ENCODE measurements around the gene ZMIZ1.

ZMIZ1 gene

DNA sequence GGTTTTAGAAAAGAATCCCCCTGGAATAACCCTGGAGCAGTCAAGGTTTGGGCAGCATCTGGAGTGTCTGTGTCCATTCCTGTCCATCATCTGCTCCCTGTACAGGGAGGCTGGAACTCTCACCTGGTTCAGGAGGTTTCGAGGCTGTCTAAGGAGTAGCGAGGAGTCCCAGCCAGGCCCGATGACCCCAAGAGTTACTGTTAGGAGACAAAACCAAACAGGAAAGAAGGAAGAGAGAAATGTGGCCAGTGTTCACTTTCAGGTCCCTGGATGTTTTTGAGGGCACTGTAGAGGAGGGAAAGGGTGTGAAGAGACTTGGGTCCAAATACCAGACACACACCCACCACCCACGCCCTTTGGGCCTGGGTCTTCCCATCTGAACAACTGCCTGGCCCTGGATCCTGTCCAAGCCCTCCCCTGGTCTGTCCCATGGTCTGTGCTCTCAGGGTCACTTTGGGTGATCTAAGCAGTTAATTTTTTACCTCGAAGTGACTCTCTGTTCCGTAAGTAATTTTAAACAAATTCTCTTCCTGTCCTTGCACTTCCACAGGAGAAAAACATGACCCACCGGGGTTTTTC lies 117.1 kb downstream of the ZMIZ1 start:
- no peaks in the 10 kb centered on the region for H3K36me3 ChIP-seq
- H3K4me1 ChIP-seq (ENCODE audit: control insufficient read depth in 1 of 2, insufficient read depth in 1 of 2, low read depth in 1 of 2, low read length in 1 of 2), result peaks cover 7 to 9% of the 10 kb centered on the region in 2 experiments
- no peaks in the 10 kb centered on the region for H3K9me3 ChIP-seq
- no peaks in the 10 kb centered on the region for H3K27me3 ChIP-seq
- no peak overlapping the region for H3K4me3 ChIP-seq (ENCODE audit: low read depth in 1 of 2, low read length in 1 of 2)
- TF ChIP-seq CTCF (IDR thresholded peaks at IDR 0.05), result no peak
- no peak overlapping the region for H3K27ac ChIP-seq

DNA sequence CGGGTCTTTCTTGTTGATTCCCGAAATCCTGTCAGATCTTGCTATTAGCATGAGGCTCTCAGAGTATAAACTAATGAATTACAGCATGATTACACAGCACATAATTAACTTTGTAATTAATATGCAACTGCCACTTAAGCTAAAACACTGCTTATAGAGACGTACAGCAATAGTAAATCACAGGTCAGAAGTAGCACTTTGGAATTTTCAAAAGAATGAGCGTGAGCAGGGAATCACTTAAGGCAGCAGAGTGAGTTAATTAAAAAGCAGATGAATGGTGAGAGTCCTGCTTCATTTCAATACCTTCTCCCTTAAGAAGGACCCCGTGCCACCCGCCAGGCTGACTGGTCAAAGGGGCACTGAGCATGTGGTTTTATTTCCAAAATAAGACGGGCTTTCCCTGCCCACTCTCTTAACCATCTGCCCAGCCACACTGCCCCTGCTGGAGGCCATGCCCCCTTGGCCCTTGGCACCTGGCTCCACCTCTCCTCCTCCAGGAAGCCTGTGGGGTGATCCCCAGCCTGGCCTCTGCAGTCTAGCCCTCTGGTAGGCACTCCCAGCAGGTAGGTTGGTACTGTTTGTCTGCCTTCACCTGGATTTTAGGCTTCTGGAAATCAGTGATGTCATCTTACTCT lies 117.8 kb downstream of the ZMIZ1 start:
- peaks cover 7 to 9% of the 10 kb centered on the region in 2 experiments for H3K4me1 ChIP-seq (ENCODE audit: control insufficient read depth in 1 of 2, insufficient read depth in 1 of 2, low read depth in 1 of 2, low read length in 1 of 2)
- peak overlapping the region; percentile 45 for H3K27ac ChIP-seq
- H3K4me3 ChIP-seq (ENCODE audit: low read depth in 1 of 2, low read length in 1 of 2), result no peak overlapping the region
- H3K9me3 ChIP-seq, result no peaks in the 10 kb centered on the region
- no peak for TF ChIP-seq CTCF (IDR thresholded peaks at IDR 0.05)
- H3K27me3 ChIP-seq, result no peaks in the 10 kb centered on the region
- no peaks in the 10 kb centered on the region for H3K36me3 ChIP-seq

DNA sequence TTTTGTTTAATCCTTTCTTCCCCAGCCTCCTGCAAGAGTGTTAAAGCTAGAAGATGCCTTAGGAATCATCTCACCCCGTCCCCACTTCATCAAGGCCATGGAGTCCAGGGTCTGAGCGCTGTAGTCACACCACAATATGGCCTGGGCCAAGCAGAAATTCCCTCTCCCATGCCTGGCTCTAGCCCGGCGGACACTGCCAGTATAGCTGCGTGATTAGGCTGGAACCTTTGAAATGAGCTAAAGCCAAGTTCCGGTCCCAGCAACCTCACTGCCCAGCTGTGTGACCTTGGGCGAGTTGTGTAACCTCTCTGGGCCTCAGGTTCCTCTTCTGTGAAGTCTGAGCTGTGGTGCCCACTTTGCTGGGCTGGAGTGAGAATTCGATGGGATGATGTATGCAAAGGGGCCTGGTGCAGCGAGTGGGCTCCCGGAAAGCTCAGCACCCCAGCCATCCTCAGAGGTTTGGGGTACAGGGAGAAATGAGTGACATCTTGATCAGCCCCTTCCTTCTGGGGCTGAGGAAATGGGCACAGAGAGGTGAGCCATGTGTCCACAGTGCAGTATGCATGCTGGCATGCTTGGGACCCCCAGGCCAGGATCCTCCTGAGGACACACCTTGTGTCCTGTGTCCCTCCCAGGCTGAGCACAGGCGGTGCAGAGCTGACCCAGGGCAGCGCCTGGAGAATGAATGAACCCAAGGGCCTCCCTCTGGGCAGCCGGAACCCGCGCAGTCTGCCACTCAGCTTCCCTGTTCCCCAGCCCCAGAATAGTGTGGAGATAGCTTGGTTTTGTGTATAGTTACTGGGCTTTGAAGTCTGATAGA lies 118.6 kb downstream of the ZMIZ1 start:
- TF ChIP-seq CTCF (IDR thresholded peaks at IDR 0.05), result no peak
- Histone ChIP-seq H3K27me3 (no peaks in the 10 kb centered on the region), H3K4me1 (ENCODE audit: control insufficient read depth in 1 of 2, insufficient read depth in 1 of 2, low read depth in 1 of 2, low read length in 1 of 2) (peaks cover 7 to 9% of the 10 kb centered on the region in 2 experiments), H3K27ac (peak overlapping the region; percentile 45), H3K4me3 (ENCODE audit: low read depth in 1 of 2, low read length in 1 of 2) (no peak overlapping the region), H3K9me3 (no peaks in the 10 kb centered on the region), H3K36me3 (no peaks in the 10 kb centered on the region)

DNA sequence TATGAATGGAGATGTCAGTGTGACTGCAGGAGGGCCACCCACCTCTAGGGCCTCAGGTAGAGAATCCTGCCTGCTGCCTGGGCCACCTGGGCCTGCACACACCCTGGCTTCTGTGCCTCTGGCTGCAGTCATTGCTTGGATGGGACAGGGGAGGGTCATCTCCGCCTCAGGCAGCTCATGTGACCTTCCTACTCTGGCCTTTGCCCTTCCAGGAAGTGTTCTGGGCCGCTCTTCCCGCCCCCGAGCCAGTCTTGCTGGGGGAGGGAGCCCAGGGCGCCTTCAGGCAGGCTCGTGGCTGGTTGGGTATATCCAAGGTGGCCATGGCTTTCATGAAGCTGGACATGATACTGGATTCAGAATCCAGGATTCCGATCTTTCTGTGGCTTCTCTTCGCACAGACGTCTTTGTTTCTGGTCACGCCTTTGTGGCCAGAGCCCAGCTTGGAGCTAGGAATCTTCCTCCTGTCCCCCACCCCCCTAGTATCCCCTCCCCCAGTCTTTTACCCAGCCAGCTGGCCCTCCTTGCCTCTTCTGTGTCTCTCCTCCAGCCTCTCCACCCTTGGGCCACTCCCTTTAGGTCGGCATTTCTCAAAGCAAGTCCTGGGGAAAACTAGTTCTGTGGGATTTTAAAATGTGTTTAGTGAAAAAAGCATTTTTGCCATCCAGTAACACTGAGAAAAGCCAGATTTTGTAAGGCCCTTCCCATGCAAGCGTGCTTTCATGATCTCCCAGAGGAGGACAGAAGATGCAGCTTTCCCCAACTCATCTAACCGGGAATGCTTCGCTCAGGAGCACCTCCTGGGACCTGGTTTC lies 119.6 kb downstream of the ZMIZ1 start:
- H3K36me3 ChIP-seq, result no peaks in the 10 kb centered on the region
- no peak overlapping the region for H3K27ac ChIP-seq
- H3K4me1 ChIP-seq (ENCODE audit: control insufficient read depth in 1 of 2, insufficient read depth in 1 of 2, low read depth in 1 of 2, low read length in 1 of 2), result peaks cover 7 to 9% of the 10 kb centered on the region in 2 experiments
- TF ChIP-seq CTCF (IDR thresholded peaks at IDR 0.05), result no peak
- no peaks in the 10 kb centered on the region for H3K9me3 ChIP-seq
- no peaks in the 10 kb centered on the region for H3K27me3 ChIP-seq
- H3K4me3 ChIP-seq (ENCODE audit: low read depth in 1 of 2, low read length in 1 of 2), result no peak overlapping the region

- H3K27me3 ChIP-seq, result no peaks in the 10 kb centered on the region
- peaks cover 7 to 9% of the 10 kb centered on the region in 2 experiments for H3K4me1 ChIP-seq (ENCODE audit: control insufficient read depth in 1 of 2, insufficient read depth in 1 of 2, low read depth in 1 of 2, low read length in 1 of 2)
- no peak overlapping the region for H3K4me3 ChIP-seq (ENCODE audit: low read depth in 1 of 2, low read length in 1 of 2)
- no peak overlapping the region for H3K27ac ChIP-seq
- H3K36me3 ChIP-seq, result no peaks in the 10 kb centered on the region
- no peak for TF ChIP-seq CTCF (IDR thresholded peaks at IDR 0.05)
- no peaks in the 10 kb centered on the region for H3K9me3 ChIP-seq
Measured at GRCh38 chr10:79189181-79189580, 120.4 kb downstream of the ZMIZ1 start.

Data from neutrophil (primary cell).